Bronchial epithelial cell (primary cell): ENCODE measurements around the gene PLXNB2. TPM values are rescaled to one million over a fixed set of nuclear protein-coding genes. Genes with fewer than 3 reads are reported as not detected.

ENCODE experiments used
- DNase-seq: peaks from one replicate; pipeline ENCODE4 v3.0.0-alpha.2; 2010; ENCODE audit warnings: low read depth
- FAIRE-seq: peaks from 2 replicates; lab custom pipeline; 2011; peaks lifted over from hg19 to GRCh38; lab: Jason Lieb, UNC
- H3K27me3 ChIP-seq: 2 replicates; pipeline ENCODE4 v1.5.1; 2011; ENCODE audit warnings: low read length; ENCODE audit not compliant: control insufficient read depth, insufficient read depth
- H3K36me3 ChIP-seq: 2 replicates; pipeline ENCODE4 v1.5.1; 2011; ENCODE audit warnings: low read length; ENCODE audit not compliant: control insufficient read depth, insufficient read depth
- H3K4me3 ChIP-seq: 2 replicates; pipeline ENCODE4 v1.5.1; 2011; ENCODE audit warnings: mild to moderate bottlenecking, low read depth, low read length, control low read depth
- total RNA-seq: library from RNA; depleted of rRNA; stranded (reverse); fragments of >200 nt; gene quantifications from 2 replicates; pipeline ENCODE4 v1.2.1, GENCODE V29; 2014
- TF ChIP-seq, protein P1 (sequence below): IDR thresholded peaks from 2 replicates; pipeline ENCODE4 v1.5.1; 2011; ENCODE audit warnings: mild to moderate bottlenecking, moderate library complexity, low read length, control low read depth, inconsistent platforms; ENCODE audit not compliant: insufficient read depth, severe bottlenecking

PLXNB2 gene
- total RNA-seq, 1 donor from 2014 or later = 138 TPM

GRCh38 chr22:50307890-50308596, 597 bp upstream of the PLXNB2 start:
- H3K36me3 ChIP-seq = peaks cover 10% of the 10 kb centered on the region
- H3K27me3 ChIP-seq = no peaks in the 10 kb centered on the region
- TF ChIP-seq, protein P1, sequence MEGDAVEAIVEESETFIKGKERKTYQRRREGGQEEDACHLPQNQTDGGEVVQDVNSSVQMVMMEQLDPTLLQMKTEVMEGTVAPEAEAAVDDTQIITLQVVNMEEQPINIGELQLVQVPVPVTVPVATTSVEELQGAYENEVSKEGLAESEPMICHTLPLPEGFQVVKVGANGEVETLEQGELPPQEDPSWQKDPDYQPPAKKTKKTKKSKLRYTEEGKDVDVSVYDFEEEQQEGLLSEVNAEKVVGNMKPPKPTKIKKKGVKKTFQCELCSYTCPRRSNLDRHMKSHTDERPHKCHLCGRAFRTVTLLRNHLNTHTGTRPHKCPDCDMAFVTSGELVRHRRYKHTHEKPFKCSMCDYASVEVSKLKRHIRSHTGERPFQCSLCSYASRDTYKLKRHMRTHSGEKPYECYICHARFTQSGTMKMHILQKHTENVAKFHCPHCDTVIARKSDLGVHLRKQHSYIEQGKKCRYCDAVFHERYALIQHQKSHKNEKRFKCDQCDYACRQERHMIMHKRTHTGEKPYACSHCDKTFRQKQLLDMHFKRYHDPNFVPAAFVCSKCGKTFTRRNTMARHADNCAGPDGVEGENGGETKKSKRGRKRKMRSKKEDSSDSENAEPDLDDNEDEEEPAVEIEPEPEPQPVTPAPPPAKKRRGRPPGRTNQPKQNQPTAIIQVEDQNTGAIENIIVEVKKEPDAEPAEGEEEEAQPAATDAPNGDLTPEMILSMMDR = no peak
- H3K4me3 ChIP-seq = no peak overlapping the region
- FAIRE-seq (no peak), DNase-seq (no peak)

DNA sequence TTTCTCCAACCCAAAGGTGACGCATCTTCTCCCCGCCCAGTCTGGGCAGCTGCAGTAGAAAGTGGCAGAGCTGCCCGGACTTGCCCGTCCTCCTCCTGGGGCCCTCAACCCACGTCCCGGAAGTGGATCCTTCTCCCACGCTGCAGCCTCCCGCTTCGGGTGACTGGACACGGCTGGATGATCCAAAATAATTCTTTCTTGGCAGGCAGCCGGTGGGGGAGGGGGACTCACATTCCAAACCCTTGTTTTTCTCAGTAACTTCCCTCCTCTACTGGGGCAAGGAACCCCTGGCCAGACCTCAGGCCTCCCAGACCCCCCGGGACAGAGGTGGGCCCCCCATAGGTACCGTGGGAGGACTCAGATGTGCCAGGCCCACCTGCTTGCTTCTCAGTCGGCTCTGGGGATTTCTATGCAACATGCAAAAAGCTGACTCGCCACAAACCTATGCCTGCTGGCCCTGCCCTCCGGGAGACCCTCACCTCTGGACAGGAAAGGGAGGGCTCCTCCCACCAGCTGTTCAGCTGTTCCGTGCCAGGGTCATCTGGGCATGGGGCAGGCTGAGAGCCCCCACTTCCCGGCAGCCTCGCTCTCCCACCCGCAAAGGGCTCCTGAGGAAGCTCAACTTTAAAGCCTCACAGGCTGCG, 1.4 kb downstream of the PLXNB2 start:
- H3K27me3 ChIP-seq = no peaks in the 10 kb centered on the region
- DNase-seq = peak; percentile 95
- H3K4me3 ChIP-seq = peak overlapping the region; percentile 99
- peak; percentile 50 for FAIRE-seq
- H3K36me3 ChIP-seq = peaks cover 20% of the 10 kb centered on the region
- TF ChIP-seq, protein P1 = no peak

DNA sequence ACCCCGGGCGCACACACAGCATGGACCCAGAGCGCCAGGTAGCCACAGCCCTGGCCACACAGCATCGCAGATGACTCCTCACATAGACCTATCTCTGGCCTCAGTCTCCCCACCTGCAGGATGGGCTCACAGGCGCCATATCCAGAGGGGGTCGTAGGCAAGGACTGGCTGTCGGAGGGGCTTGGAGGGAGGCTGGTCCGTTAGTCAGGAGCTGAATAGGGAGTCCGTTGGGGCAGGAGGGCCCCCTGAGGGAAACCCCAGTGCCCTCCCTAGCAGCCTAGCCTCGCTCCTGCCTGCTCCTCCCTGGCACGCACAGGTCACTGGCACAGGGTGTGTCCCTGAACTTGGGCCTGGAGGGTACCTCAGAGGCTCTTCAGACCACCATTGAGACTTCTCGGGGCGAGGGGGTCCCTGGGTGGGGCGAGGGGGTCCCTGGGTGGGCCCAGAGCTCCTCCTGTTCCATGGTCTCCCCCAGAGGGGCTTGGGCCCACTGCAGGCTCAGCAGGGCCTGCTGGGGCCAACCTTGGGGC, 2.0 kb downstream of the PLXNB2 start:
- no peaks in the 10 kb centered on the region for H3K27me3 ChIP-seq
- TF ChIP-seq, protein P1 = no peak
- H3K36me3 ChIP-seq = peaks cover 21% of the 10 kb centered on the region
- H3K4me3 ChIP-seq = peak overlapping the region; percentile 99
- DNase-seq = no peak
- no peak for FAIRE-seq

DNA sequence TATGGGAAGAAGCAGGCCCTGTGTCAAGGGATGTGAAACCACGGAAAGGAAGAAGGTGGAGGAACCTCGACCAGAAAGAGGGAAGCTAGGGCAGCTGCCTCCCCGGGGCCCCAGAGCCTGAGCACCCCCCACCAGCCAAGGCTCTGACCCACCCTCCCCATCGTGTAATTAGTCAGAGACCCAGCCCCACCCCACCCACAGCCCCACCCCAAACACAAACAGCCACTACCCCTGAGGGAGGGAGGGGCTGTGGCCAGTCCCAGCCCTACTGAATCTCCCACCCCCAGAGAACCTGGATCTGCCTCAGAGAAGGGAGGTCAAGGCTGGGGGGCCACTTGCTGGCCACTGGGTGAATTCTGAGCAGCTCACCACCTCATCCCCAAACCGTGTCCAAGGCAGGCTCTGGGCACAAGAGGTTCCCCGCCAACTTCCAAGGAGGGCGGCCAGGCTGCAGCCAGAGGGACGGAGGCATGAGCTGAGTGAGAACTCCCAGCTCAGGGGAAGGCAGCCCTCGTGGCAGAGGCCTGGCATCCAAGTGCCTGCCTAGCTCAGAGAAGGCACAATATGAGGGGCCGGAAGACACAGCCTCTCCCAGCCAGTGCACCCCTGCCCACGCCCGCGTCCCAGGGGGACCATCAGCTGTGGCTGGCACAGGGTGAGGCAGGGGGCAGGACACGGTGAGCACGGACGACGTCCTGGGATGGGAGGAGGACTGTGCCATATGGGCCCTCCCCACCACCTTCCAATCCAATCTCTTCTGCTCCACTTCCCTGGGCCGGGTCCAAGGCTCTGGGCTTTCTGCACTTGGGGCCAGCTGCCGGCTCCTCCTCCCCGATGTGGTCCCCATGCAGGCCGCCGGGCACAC, 2.7 kb downstream of the PLXNB2 start:
- DNase-seq = peak; percentile 65
- H3K4me3 ChIP-seq = peak overlapping the region; percentile 99
- H3K27me3 ChIP-seq = no peaks in the 10 kb centered on the region
- no peak for FAIRE-seq
- H3K36me3 ChIP-seq = peaks cover 22% of the 10 kb centered on the region
- TF ChIP-seq, protein P1 = no peak

- Histone ChIP-seq H3K4me3 (peak overlapping the region; percentile 21), H3K27me3 (no peaks in the 10 kb centered on the region), H3K36me3 (peaks cover 22% of the 10 kb centered on the region)
- DNase-seq (peak; percentile 37), FAIRE-seq (no peak)
- TF ChIP-seq, protein P1 = no peak
Observed at GRCh38 chr22:50303848-50304527, 3.5 kb downstream of the PLXNB2 start.
